ENCODE results near the gene RADX. TPM values are rescaled to one million over a fixed set of nuclear protein-coding genes. Genes with fewer than 3 reads are reported as not detected.

The RADX gene
- total RNA-seq, 1 donor from 2014 or later: 6.7 TPM

Small RNA genes lying within 50 kb of the gene (microRNA-seq; reads per million reads assigned to microRNA genes)
- gene MIR548AN: not detected

Other genes starting within 250 kb of the RADX start
- gene RNF128, start 114.7 kb downstream of the RADX start, total RNA-seq: 3.0 TPM
- gene TBC1D8B, start 190.7 kb downstream of the RADX start, total RNA-seq: 12.2 TPM

Data from sciatic nerve (tissue), 1 donor.